Skeletal muscle cell (primary cell): ENCODE data around the gene WDR91.

ENCODE experiments used
- DNase-seq: peaks from one replicate; pipeline ENCODE4 v3.0.0-alpha.2; 2010; ENCODE audit warnings: low read depth
- H3K4me3 ChIP-seq: 2 replicates; pipeline ENCODE4 v1.5.1; 2011; ENCODE audit warnings: low read depth, mild to moderate bottlenecking, control low read depth, low read length, moderate library complexity

Gene WDR91

GRCh38 chr7:135167365-135167917 is 43.9 kb downstream of the WDR91 start:
- H3K4me3 ChIP-seq, result no peak overlapping the region
- no peak for DNase-seq

- no peak for DNase-seq
- H3K4me3 ChIP-seq, result no peak overlapping the region
Observed at GRCh38 chr7:135166338-135166990, 44.9 kb downstream of the WDR91 start.

- no peak for DNase-seq
- no peak overlapping the region for H3K4me3 ChIP-seq
Observed at GRCh38 chr7:135165862-135166261, 45.5 kb downstream of the WDR91 start.

- H3K4me3 ChIP-seq, result no peak overlapping the region
- DNase-seq, result no peak
Observed at GRCh38 chr7:135164357-135165061, 46.8 kb downstream of the WDR91 start.

- no peak for DNase-seq
- H3K4me3 ChIP-seq, result no peak overlapping the region
Observed at GRCh38 chr7:135162382-135163001, 48.8 kb downstream of the WDR91 start.

GRCh38 chr7:135161669-135162068 is 49.7 kb downstream of the WDR91 start:
- DNase-seq, result no peak
- H3K4me3 ChIP-seq, result no peak overlapping the region

GRCh38 chr7:135160858-135161653 is 50.3 kb downstream of the WDR91 start:
- H3K4me3 ChIP-seq, result no peak overlapping the region
- DNase-seq, result no peak

GRCh38 chr7:135160098-135160857 is 51.0 kb downstream of the WDR91 start:
- no peak overlapping the region for H3K4me3 ChIP-seq
- DNase-seq, result no peak

GRCh38 chr7:135159359-135160085 is 51.8 kb downstream of the WDR91 start:
- no peak overlapping the region for H3K4me3 ChIP-seq

GRCh38 chr7:135158874-135159273 is 52.5 kb downstream of the WDR91 start:
- no peak overlapping the region for H3K4me3 ChIP-seq
- DNase-seq, result no peak

More at GRCh38 chr7:135159359-135160085, 51.8 kb downstream of the WDR91 start:
- DNase-seq, result no peak

GRCh38 chr7:135158141-135158655 is 53.1 kb downstream of the WDR91 start:
- no peak overlapping the region for H3K4me3 ChIP-seq
- DNase-seq, result no peak

- no peak overlapping the region for H3K4me3 ChIP-seq
- no peak for DNase-seq
Observed at GRCh38 chr7:135156290-135156689, 55.0 kb downstream of the WDR91 start.

- H3K4me3 ChIP-seq, result no peak overlapping the region
Observed at GRCh38 chr7:135154734-135155133, 56.6 kb downstream of the WDR91 start.

GRCh38 chr7:135152442-135152841 is 58.9 kb downstream of the WDR91 start:
- DNase-seq, result no peak

More at GRCh38 chr7:135154734-135155133, 56.6 kb downstream of the WDR91 start:
- no peak for DNase-seq

GRCh38 chr7:135151533-135151932 is 59.8 kb downstream of the WDR91 start:
- DNase-seq, result no peak
- H3K4me3 ChIP-seq, result no peak overlapping the region

More at GRCh38 chr7:135152442-135152841, 58.9 kb downstream of the WDR91 start:
- H3K4me3 ChIP-seq, result no peak overlapping the region

GRCh38 chr7:135151132-135151531 is 60.2 kb downstream of the WDR91 start:
- no peak overlapping the region for H3K4me3 ChIP-seq
- no peak for DNase-seq

- no peak for DNase-seq
- no peak overlapping the region for H3K4me3 ChIP-seq
Observed at GRCh38 chr7:135150072-135150782, 61.1 kb downstream of the WDR91 start.
